GM19025 (cell line): ENCODE results near the gene PPP1R9B.

Experiments used
- ATAC-seq: cut with Tn5 transposase; IDR thresholded peaks from one replicate; pipeline ENCODE4 v1.9.1; 2021; ENCODE audit warnings: mild to moderate bottlenecking, low read depth, moderate library complexity; ENCODE audit not compliant: unreplicated experiment

The PPP1R9B gene

DNA sequence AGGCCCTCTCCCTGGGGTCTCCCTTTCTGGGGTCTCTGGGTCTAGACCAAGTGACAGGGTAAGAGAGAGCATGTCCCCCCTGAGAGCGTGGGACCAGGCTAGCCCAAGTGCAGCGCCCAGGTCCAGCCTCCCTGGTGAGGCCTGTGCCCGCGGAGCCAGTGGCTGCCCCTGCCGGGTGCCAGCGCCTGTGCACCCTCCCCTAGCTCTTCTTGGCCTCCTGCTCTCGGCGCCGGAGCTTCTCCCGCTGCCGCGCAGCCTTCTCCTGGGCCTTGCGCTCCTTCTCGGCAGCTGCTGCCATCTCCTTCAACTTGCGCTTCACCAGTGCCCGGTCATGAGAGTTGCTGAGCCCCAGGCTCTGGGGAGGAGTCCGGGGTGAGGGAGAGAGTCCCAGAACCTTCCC, 37.8 kb downstream of the PPP1R9B start:
- no peak for ATAC-seq

DNA sequence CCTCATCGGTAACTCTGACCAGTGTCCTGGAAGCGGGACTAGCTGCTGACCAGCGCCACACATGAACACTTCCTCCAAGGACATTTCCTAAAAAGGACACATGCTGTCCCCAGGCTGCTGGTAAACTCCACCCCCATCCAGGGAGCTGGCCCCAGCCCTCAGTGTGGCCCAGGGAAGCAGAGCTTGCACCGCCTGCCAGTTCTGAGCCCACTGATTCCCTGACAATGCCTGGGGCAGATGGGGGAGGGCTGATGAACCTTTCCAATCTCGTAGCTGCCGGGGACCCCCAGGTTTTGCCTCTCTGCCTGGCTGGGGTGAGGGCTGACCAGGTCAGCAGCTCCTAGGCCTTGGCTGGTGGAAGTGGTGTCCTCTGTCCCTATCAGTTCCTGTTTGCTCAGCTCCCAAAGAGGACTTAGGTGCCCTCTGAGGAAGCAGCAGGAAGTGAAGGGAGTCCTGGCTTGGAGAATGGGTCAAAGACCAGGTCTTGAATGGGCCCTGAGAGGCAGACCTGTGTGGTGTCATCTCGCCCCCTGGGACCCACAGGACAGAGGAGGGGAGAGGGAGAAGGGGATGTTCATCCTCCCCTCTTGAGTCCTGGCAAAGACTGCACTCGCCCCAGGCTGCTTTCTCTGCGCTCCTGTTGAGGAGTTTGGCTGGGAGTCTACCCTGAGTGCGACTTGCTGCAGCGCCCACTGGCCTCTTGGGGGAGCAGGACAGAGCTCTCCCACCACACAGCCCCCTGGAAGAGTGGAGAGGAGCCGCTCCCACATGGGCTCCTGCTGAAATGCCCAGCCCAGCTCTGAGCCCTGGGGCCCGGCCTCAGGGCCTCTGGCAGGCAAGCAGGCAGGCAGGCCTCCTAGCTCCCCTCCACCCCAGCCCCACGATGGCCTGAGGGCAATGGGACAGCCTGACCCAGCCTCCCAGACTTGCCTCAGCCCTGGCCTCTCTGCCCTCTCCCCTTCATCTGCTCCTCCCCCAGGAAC, 38.5 kb downstream of the PPP1R9B start:
- no peak for ATAC-seq

DNA sequence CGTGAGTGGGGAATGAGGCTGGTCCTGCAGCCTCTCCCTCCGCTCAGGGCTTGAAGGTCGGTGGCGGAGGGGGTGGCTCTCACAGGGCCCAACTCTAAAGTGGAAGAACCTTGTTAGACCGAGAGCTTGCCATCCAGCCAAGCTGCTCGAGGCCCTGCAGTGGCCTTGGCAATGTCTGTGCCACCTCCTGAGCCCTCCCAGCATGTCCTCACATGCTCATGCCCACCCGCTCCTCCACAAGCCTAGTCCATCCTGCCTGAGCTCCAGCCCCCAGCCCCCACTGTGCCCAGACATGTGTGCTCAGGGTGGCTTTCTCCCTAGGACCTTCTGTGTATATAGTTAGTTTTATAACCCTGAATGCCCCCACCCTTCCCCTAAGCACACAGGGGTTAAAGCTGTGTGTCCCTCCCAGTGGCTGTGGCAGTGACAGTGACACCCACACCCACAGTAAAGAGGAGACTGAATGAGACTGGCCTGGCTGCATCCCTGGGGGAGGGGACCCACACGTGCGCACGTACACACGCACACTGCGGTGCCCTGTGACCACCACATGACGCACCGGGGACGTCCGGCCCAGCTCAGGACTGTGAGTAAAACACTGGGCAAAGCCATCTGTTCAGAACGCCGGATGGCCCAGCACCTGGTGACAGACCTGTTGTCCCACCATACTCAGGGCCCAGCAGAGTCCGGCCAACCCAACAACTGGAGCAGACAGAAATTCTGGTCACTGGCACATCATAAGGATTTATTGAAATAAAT, 39.7 kb downstream of the PPP1R9B start:
- ATAC-seq: no peak

DNA sequence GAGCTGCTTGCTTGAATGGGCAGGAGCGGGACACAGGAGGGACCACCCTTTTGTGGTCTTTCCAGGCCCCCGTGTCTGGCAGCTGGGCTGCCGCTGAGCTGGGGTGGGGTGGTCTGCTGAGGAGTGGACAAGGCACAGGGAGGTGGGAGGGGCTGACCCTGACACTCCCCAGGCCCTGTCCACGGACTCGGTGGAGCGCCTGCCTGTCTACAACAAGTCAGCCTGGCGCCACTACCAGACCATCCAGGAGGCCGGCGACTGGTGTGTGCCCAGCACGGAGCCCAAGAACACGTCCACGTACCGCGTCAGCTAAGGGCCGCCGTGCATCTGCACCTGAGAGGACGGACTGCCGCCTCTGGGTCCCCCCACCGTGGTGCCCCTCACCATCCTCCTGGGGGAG, 40.7 kb downstream of the PPP1R9B start:
- no peak for ATAC-seq

DNA sequence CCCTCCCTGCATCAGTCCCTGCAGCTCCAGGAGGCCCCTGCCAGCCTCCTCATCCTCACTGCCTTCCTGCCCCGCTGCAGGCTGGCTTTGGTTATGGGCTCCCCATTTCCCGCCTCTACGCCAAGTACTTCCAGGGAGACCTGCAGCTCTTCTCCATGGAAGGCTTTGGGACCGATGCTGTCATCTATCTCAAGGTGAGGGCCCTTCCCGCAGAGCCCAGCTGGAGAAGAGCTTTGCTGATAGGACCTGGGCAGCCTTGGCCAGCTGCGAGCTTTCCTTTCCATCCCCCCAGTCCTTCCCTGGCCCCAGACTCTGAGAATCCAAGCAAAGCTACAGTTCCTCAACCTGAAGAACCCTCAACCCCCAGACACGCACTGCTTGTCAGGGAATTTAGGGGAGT, 41.3 kb downstream of the PPP1R9B start:
- no peak for ATAC-seq

DNA sequence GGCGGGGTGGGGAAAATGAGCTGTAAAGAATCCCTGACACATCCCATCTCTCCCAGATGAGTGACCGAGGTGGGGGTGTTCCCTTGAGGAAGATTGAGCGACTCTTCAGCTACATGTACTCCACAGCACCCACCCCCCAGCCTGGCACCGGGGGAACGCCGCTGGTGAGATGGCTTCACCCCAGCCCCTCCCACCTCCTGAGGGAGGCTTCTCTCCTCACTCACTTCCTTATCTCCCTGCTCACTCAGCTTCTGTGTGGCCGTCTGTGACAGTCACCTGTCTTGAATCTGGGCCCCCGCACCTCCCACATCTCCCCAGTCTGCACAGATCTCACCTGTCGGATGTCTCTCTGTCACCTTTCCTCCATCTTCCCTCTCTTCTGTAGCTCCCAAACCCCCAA, 41.9 kb downstream of the PPP1R9B start:
- ATAC-seq: no peak

DNA sequence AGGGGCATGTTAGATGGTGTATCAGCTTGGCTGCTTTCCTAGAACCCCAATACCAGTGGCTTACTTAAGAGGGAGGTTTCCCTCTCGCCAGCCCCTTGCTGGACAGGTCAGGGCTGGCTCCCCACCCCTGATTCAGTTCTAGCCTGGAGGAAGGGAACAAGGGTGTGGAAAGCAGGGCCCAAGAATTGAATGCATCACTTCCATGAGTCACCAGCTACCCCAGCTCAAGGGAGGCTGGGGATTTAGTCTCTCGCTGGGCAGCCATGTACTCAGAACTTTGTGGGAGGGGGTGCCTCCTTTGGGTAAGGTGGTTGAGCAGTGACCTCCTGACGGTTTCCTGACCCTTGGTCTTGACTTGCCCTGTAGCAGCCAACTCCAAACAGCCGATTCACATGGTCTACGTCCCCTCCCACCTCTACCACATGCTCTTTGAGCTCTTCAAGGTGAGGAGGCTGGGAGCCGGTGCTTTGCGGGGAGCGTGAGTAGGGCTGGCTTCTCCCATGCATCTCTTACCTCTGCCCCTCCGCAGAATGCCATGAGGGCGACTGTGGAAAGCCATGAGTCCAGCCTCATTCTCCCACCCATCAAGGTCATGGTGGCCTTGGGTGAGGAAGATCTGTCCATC, 42.6 kb downstream of the PPP1R9B start:
- no peak for ATAC-seq

DNA sequence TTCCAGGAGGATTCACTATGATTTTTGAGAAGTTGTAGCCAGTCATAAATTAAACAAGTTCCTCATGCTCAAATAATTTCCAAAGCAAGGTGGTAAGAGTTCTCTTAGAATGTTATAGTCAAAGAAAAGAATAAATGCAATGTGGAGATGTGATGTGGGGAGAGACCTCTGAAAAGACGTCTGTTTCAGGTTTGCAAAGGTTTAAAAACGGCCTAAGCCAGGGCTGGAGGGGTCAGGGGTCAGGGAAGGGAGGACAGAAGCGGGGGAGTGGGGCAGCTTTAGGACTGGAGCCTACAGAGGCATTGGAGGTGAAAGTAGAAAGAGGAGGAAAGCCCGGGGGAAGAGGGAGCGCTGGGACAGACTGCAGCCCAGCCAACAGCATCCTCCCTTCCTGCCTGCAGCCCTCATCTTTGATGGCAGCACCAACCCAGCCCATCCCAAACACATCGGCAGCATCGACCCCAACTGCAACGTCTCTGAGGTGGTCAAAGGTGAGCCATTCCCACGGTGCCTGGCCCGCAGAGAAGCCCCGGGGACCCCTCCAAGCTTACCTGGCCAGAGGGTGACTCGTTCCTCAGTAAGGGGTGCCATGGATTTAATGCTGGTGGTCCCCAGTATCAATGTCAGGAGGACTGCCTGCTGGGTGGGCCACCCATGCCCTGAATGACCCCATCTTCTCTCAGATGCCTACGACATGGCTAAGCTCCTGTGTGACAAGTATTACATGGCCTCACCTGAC, 43.9 kb downstream of the PPP1R9B start:
- ATAC-seq: no peak

DNA sequence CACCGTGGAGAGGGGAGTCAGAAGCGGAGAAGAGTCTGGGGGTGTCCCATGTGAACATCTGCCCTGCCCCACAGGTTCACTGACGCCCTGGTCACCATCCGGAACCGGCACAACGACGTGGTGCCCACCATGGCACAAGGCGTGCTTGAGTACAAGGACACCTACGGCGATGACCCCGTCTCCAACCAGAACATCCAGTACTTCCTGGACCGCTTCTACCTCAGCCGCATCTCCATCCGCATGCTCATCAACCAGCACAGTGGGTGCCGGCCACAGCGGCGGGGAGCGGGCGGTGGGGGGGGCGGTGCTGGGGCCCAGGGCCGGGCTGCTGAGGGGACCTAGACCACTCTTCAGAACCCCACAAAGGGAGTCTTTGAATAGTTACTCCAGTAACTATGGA, 44.7 kb downstream of the PPP1R9B start:
- no peak for ATAC-seq

DNA sequence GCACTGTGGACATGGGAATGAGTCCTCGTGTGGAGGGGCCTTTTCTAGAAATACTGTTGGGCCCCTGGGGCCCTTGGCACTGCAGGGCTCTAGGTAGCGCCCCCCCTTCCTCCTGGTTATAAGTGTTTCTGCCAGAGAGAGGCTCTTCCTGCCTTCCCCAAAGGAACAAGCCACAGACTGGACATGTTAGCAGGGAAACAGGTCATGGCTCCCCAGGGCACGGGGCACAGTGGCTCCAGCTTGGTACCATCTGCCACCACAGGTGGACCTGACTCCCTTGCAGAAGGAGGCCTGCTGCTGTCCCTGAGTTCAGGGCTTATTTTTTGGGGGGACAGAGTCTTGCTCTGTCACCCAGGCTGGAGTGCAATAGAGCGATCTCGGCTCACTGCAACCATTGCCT, 46.5 kb downstream of the PPP1R9B start:
- no peak for ATAC-seq

DNA sequence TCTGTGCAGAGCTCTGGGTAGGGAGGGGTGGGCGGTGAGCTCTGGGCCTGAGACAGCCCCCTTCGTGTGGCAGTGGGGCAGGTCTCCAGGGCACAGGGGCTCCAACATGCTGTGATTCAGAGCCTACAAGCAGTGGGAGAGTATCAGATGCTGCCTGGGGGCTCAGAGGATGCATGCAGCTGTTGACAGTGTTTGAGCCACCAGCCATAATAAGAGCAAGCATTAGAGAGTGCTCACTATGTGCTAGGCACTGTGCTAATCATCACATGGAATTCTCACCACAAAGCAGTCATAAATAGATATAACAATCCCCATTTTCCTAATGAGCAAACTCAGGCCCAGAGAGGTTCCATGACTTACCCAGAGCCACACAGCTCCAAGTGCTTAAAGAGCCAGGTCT, 47.2 kb downstream of the PPP1R9B start:
- no peak for ATAC-seq

DNA sequence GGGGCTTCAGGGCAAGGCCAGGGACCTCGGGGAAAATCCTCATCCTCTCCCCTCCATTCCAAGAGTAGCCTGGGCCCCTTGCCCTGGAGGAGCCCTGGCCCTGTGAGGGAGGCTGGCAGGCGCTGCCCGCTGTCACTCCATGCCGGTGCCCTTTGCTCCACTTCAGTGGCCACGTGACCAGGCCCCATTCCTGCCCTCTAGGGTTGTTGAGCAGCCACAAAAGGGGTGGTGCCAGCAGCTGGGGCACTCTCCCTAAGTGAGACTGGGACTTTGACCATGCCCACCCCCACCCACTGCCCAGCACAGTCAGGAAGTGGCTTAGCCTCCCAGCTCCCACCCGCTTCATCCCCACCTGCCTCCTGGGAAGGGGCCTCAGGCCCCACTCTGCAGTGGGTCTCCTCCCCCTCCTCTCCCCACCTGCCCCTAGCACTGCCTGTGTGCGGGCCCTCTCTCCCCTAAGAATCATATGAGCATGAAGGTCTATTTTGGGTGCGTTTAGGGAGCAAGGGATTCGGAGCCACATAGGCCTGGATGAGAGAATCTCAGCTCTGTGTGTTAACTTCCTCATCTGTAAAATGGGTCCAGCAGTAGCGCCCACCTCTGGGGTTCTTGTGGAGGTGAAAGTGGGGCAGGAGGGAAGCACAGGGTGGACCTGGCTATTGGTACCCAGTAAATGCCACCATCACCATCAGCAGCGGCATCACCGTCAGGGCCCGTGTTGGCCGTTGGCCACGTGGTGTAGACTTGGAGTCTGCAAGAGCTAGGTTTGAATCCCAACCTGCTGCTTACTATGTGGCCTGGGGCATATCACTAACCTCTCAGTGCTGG, 48.1 kb downstream of the PPP1R9B start:
- no peak for ATAC-seq

DNA sequence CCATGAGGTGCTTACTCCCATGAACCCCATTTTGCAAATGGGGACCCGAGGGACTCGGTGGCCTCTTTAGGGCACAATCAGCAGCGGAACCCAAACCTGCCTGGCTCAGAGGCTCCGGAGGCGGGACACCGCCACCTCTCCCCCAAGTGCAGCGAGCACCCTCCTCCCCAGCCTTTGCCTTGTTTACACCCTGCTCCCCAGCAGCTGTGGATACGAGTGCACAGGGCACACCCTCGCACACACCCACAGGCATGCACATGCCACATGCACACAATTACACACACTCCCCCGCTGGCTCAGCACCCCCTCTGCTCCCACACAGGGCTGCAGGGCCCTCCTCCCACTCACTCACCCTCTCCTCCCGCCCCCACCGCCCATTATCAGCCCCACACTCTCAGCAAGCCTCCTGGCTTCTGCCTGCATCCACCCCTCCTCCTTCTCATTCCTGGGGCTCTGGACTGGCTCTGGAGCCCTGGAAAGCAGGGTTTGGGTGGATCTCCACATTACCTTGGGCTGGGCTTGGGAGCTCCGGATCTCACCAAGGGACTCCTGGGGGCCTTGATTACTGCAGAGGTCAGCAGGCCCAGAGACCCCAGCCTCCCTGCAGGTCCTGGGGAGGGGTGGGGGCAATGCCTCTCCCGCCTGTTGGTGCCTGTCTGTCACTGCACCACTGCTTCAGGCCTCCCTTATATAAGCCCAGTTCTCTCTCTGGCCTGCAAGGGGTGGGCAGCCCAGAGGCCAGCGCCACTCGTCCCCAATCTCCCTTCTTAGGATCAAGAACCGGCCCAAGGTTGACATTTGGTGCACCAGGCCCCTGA, 48.9 kb downstream of the PPP1R9B start:
- ATAC-seq: no peak

DNA sequence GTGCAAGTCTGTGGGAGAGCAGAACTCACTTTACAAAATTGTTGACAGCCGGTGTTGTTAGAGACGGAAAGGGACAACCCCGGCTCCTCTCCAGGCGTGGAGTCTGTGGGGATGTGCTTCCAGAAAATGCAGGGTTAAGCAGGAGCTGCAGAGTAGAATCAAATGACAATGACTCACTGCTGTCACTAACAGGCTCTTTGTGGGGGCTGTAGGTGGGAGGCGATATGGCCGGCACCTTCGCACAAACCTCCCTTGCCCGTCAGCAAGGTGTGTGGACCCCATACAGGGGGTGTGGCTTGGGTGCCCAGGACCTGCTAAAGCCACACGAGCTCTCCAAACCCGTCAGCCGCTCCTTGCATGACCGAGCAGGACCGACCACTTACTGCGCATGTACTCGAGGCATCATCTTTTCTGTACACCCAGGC, 49.5 kb downstream of the PPP1R9B start:
- ATAC-seq: no peak

DNA sequence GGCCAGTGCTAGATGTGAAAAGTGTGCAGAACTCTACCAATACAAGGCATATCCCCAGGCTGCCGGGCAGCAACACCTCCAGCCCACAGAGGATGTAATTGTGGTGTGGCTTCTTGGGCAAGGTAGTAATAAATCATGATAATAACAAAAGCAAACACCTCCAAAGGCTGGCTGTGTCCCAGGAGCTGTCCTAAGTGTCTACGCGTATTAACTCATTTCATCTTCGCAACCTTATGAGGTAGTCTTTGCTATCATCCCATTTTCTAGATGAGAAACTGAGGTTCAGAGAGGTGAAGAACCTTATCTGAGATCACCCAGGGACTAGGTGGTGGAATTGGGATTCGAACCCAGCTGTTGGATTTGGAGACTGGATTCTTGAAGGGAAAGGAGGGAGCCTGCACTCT, 50.0 kb downstream of the PPP1R9B start:
- no peak for ATAC-seq

DNA sequence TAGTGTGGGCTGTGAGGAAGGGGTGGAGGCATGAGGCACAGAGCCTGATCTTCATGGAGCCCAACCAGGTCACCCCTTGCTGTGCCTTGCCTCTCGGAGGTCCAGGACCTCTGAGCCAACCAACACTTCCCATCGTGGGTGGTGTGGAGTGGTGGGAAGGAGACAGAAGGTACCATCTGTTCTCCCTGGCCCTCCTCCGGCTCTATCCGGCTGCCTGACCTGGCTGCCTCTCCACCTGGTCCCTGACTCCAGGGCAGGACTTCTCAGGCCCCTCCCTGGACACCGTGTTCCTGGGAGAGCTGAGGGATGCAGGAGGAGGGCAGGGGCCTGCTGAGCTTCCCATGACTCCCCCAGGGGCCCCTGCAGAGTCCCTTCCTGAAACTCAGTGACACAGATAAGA, 51.5 kb downstream of the PPP1R9B start:
- ATAC-seq: no peak

DNA sequence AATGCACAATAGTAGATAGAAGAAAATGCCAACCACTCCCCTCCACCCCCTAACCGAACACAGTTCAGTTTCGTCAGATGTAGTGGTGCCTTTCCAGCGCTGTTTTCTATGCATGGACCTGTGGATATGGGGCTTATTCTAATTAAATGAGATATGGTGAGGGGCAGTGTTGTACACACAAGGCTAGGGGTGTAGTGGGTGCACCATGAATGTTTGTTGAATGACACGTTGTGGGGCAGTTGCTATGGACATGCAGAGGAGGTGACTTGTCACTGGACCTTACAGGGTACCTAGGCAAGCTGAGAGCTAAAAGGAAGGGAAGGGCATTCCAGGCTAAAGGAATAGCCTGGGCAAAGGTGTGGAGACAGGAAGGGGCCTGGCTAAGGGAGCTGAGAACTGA, 51.9 kb downstream of the PPP1R9B start:
- no peak for ATAC-seq

DNA sequence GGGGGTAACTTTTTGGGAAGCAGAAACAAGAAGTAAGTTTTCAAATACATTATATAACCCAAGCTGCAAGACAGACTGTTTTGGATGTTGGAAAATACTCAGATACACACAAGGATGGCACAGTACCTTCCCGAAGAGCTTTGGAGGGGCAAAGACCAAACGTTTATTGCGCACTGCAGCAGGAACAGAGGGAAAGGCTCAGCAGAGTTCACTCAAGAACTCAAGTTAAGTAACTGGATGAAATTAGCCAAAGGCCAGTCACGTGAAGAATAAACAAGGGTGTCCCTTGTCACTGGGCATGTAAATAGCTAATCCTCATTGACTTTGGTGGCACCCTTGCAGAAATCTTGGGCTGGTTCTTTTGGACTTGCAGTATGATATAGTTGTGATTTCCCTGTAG, 52.6 kb downstream of the PPP1R9B start:
- ATAC-seq: no peak

DNA sequence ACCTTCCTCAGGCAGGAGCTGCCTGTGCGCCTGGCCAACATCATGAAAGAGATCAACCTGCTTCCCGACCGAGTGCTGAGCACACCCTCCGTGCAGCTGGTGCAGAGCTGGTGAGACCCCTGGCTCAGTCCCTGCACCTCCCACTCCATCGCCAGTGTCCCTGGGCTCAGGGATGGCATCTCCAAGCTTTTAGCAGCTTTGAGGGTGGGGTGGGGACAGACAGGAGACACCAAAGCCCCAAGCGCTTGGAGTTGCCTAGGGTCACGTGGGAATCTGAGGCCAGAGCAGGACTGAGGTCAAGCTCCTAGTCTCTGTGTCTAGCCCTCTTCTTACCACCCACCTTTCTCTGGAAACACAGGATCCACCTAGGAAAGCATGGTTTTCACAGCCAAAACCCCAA, 53.0 kb downstream of the PPP1R9B start:
- ATAC-seq: no peak
